Endothelial cell of umbilical vein (primary cell): ENCODE data around the gene ZNF618. TPM values are rescaled to one million over a fixed set of nuclear protein-coding genes. Genes with fewer than 3 reads are reported as not detected.

Experiments used
- Bru-seq: library from RNA; stranded (reverse); fragments of 400-500 nt; gene quantifications from one replicate; lab custom pipeline; 2021; lab: Mats Ljungman, UMichigan
- BruChase-seq, 2 experiments: library from RNA; stranded (reverse); fragments of 400-500 nt; gene quantifications; one replicate each; lab custom pipeline; 2021; lab: Mats Ljungman, UMichigan
- BruUV-seq: library from RNA; stranded (reverse); fragments of 400-500 nt; replicated peaks from 2 replicates; lab custom pipeline; 2021; lab: Mats Ljungman, UMichigan
- CTCF ChIA-PET: fragments of 300-600, 350-600 bp; sonication (Branson Sonifier 250); formaldehyde crosslinking; loops from one replicate; lab custom pipeline; 2021; ENCODE audit warnings: antibody characterized with exemption, inconsistent platforms; lab: Charles Lee
- POLR2A ChIA-PET: fragments of 300-600, 350-600 bp; sonication (Branson Sonifier 250); formaldehyde crosslinking; loops from one replicate; lab custom pipeline; 2021; ENCODE audit warnings: antibody characterized with exemption, inconsistent platforms; lab: Charles Lee
- DNase-seq: peaks from one replicate; pipeline ENCODE4 v3.0.0-alpha.2; 2011; ENCODE audit warnings: low read depth, low spot score
- FAIRE-seq: peaks from 2 replicates; lab custom pipeline; 2011; peaks lifted over from hg19 to GRCh38; lab: Jason Lieb, UNC
- H2AFZ ChIP-seq: 2 replicates; pipeline ENCODE4 v1.6.0; 2012; ENCODE audit warnings: low read depth, low read length, control low read depth, inconsistent platforms
- H3K27ac ChIP-seq: 2 replicates; pipeline ENCODE4 v1.5.1; 2011; ENCODE audit warnings: low read depth, mild to moderate bottlenecking, control low read depth, low read length, moderate library complexity; ENCODE audit not compliant: insufficient read depth
- H3K27me3 ChIP-seq, 2 experiments: 2 replicates each; pipeline versions ENCODE4 v1.6.0 to v1.6.1; 2011; ENCODE audit warnings: low read length in 2 of 2, mixed read lengths in 1 of 2; ENCODE audit not compliant: control insufficient read depth in 2 of 2, insufficient read depth in 2 of 2
- H3K36me3 ChIP-seq, 2 experiments: 2 replicates in 1 of 2; 3 replicates in 1 of 2; pipeline ENCODE4 v1.5.1; 2011; ENCODE audit warnings: low read length in 2 of 2, mild to moderate bottlenecking in 1 of 2, moderate library complexity in 1 of 2; ENCODE audit not compliant: control insufficient read depth in 2 of 2, insufficient read depth in 2 of 2; ENCODE audit errors: extremely low read depth in 1 of 2
- H3K4me1 ChIP-seq: 3 replicates; pipeline ENCODE4 v1.5.1; 2011; ENCODE audit warnings: mild to moderate bottlenecking, low read length; ENCODE audit not compliant: control insufficient read depth, insufficient read depth; ENCODE audit errors: extremely low read depth
- H3K4me2 ChIP-seq: 2 replicates; pipeline ENCODE4 v1.6.1; 2011; ENCODE audit warnings: low read length, control low read depth, mixed read lengths; ENCODE audit not compliant: insufficient read depth
- H3K4me3 ChIP-seq, 3 experiments: fragments of 200-600 bp in 1 of 3; sonication (generic), shearing (Covaris generic) in 1 of 3; replicated peaks in 1 of 3; 2 replicates each; pipeline ENCODE4 v1.5.1; 2011 to 2016; ENCODE audit warnings: control low read depth in 3 of 3, low read length in 3 of 3, mild to moderate bottlenecking in 2 of 3, inconsistent platforms in 1 of 3, low read depth in 1 of 3, moderate library complexity in 1 of 3; ENCODE audit not compliant: insufficient read depth in 1 of 3
- H3K79me2 ChIP-seq: 2 replicates; pipeline ENCODE4 v1.6.0; 2012; ENCODE audit warnings: low read length, inconsistent platforms; ENCODE audit not compliant: control insufficient read depth, insufficient read depth
- H3K9ac ChIP-seq: replicated peaks from 2 replicates; pipeline ENCODE3; 2011; ENCODE audit warnings: low read length, control low read depth; ENCODE audit not compliant: insufficient read depth; ENCODE audit errors: extremely low read depth
- H3K9me1 ChIP-seq: replicated peaks from 3 replicates; pipeline ENCODE4 v1.6.0; 2011; ENCODE audit warnings: mild to moderate bottlenecking, low read length; ENCODE audit not compliant: control insufficient read depth, insufficient read depth; ENCODE audit errors: extremely low read depth
- H3K9me3 ChIP-seq: replicated peaks from 2 replicates; pipeline ENCODE4 v1.5.1; 2012; ENCODE audit warnings: low read length, inconsistent platforms; ENCODE audit not compliant: control insufficient read depth, insufficient read depth
- H4K20me1 ChIP-seq: replicated peaks from 2 replicates; pipeline ENCODE3; 2011; ENCODE audit warnings: mild to moderate bottlenecking, low read length; ENCODE audit not compliant: control insufficient read depth, insufficient read depth; ENCODE audit errors: extremely low read depth
- CTCF ChIP-seq, 2 donors: IDR thresholded peaks; 1 replicate in 1 of 2; 2 replicates in 1 of 2; pipeline ENCODE4 v1.5.1; 2011; ENCODE audit warnings: low read length in 2 of 2, mild to moderate bottlenecking in 2 of 2, moderate library complexity in 2 of 2, control low read depth in 1 of 2, inconsistent platforms in 1 of 2, low read depth in 1 of 2; ENCODE audit not compliant: insufficient read depth in 1 of 2; ENCODE audit errors: extremely low read depth in 1 of 2
- EZH2 ChIP-seq: IDR thresholded peaks from 2 replicates; pipeline ENCODE4 v1.6.1; 2012; ENCODE audit warnings: borderline replicate concordance, low read depth, mild to moderate bottlenecking, moderate library complexity, low read length, inconsistent platforms; ENCODE audit not compliant: severe bottlenecking
- JUN ChIP-seq: IDR thresholded peaks from 2 replicates; pipeline ENCODE4 v1.6.1; 2011; ENCODE audit warnings: borderline replicate concordance, low read depth; ENCODE audit not compliant: insufficient read length, insufficient read depth
- dilution Hi-C: fragments of 300-500 bp; cut with MboI; formaldehyde crosslinking; loops from one replicate; pipeline ENCODE4 v1.15.0; 2019; ENCODE audit warnings: low sequenced_read_pairs; ENCODE audit not compliant: extremely low pct_ligation_motif_present
- intact Hi-C: fragments of 100-400 bp; cut with micrococcal nuclease; formaldehyde crosslinking; loops from one replicate; pipeline ENCODE4 v1.10.0; 2022
- long read RNA-seq: library from polyadenylated mRNA; stranded (forward); transcript quantifications from one replicate; pipeline ENCODE4 v2.0.0, GENCODE V29; 2021
- polyA minus RNA-seq, 3 experiments: library from RNA; depleted of rRNA, polyadenylated mRNA; stranded (reverse); fragments of >200 nt; gene quantifications; 1 replicate in 1 of 3; 2 replicates in 2 of 3; pipeline ENCODE4 v1.2.3, GENCODE V29; 2011
- polyA plus RNA-seq, 4 experiments: library from polyadenylated mRNA; depleted of rRNA in 3 of 4; stranded (reverse) in 3 of 4; unstranded in 1 of 4; fragments of >200 nt; gene quantifications; 2 replicates each; pipeline versions ENCODE4 v1.2.1 to v1.2.3, GENCODE V29; 2011 to 2012; ENCODE audit warnings: missing spikeins in 1 of 4
- total RNA-seq: library from RNA; stranded (reverse); gene quantifications from 2 replicates; pipeline ENCODE4 v1.2.3, GENCODE V29; 2021
- TF ChIP-seq, protein P1 (sequence below): IDR thresholded peaks from 2 replicates; pipeline ENCODE4 v1.6.1; 2011; ENCODE audit not compliant: insufficient read depth, insufficient read length

ZNF618 gene, protein sequence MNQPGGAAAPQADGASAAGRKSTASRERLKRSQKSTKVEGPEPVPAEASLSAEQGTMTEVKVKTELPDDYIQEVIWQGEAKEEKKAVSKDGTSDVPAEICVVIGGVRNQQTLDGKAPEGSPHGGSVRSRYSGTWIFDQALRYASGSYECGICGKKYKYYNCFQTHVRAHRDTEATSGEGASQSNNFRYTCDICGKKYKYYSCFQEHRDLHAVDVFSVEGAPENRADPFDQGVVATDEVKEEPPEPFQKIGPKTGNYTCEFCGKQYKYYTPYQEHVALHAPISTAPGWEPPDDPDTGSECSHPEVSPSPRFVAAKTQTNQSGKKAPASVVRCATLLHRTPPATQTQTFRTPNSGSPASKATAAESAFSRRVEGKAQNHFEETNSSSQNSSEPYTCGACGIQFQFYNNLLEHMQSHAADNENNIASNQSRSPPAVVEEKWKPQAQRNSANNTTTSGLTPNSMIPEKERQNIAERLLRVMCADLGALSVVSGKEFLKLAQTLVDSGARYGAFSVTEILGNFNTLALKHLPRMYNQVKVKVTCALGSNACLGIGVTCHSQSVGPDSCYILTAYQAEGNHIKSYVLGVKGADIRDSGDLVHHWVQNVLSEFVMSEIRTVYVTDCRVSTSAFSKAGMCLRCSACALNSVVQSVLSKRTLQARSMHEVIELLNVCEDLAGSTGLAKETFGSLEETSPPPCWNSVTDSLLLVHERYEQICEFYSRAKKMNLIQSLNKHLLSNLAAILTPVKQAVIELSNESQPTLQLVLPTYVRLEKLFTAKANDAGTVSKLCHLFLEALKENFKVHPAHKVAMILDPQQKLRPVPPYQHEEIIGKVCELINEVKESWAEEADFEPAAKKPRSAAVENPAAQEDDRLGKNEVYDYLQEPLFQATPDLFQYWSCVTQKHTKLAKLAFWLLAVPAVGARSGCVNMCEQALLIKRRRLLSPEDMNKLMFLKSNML
- 60.6 and 80.3 TPM in 2 replicates for total RNA-seq
- polyA plus RNA-seq, result 19.8 and 22.6 TPM in 2 replicates
- 19.6 TPM in 2 replicates for polyA plus RNA-seq (2011; cell fraction: cytosol; rRNA removed)
- 63.9 and 74.5 TPM in 2 replicates for polyA plus RNA-seq (2011; cell fraction: nucleus; rRNA removed)
- 40.4 TPM in 2 replicates for polyA plus RNA-seq (2012)
- 47.0 and 51.6 TPM in 2 replicates for polyA minus RNA-seq
- polyA minus RNA-seq (2011; cell fraction: cytosol; rRNA and poly(A)+ RNA removed), result 0.82 TPM
- 56.2 and 62.2 TPM in 2 replicates for polyA minus RNA-seq (2011; cell fraction: nucleus; rRNA and poly(A)+ RNA removed)
- percentile 95 among the genes with signal in this experiment for Bru-seq, nascent RNA
- BruChase-seq, experiment 1, labeled RNA remaining after a 6-hour chase, result percentile 85 among the genes with signal in this experiment
- percentile 88 among the genes with signal in this experiment for BruChase-seq, experiment 2, labeled RNA remaining after a 2-hour chase
- long read RNA-seq, full-length matches to known transcripts, result 2 of 30 reads
- long read RNA-seq, partial matches to known transcripts, result 6 of 30 reads
- long read RNA-seq, other reads (novel, unspliced or antisense), result 22 of 30 reads

DNA sequence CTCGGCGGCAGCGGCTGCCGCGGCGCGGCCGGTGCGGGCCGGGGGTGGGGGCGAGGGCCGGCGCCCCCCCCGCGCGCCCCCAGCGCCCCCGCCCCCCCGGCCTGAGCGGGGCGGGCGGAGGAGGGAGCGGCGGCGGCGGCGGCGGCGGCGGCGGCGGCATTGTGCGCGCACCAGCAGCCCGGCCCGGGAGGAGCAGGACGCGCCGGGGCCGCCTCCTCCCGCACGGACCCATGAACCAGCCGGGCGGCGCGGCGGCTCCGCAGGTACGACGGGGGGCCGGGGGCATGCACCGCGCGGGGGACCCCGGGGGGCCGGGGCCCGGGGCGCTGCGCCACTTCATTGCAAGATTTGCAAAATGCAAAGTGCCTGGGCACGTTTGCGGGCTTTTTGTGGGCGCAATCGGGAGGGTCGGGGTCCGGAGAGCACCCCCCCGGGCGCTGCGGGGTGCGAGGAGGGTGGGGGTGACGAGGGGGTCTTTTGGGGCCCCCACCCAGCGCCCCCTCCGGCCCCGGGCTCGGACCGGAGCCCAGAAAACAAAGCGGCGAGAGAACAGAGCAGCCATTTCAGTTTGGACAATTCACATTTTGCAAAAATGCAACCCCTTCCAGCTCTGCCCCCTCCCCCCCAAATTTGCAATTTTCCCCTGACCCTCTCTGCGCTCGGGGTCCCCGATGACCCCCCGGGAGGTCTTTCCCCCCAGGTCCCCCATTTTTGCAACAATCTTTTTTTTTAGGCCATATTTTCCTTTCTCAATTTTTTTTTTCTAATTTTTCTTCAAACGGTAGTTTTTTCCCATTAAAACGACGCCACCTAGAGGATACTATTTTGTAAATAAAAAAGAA is at the start of gene ZNF618:
TSS of gene ZNF618 (plus strand) at position 159 of the 842 bp plus-strand sequence. CDS start at position 231, 72 bp downstream.
- TF ChIP-seq, protein P1, sequence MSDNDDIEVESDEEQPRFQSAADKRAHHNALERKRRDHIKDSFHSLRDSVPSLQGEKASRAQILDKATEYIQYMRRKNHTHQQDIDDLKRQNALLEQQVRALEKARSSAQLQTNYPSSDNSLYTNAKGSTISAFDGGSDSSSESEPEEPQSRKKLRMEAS, result no peak
- TF ChIP-seq CTCF (IDR thresholded peaks at IDR 0.05; ENCODE audit: extremely low read depth in 1 of 2, insufficient read depth in 1 of 2, low read depth in 1 of 2, low read length in 2 of 2) (peak in 1 of 2 donors; percentile 28), EZH2 (no peak), JUN (no peak)
- no peaks in the 10 kb centered on the region for H4K20me1 ChIP-seq
- H3K36me3 ChIP-seq, result no peaks in the 10 kb centered on the region
- CTCF ChIA-PET, result interaction anchor here (0.6 to 3.6 kb wide), 35 partner anchors 9 to 439 kb away, joined by 3 to 56 read pairs (median 4); no protein-coding TSS in a partner anchor
- no TSS peak for BruUV-seq
- peaks cover 27% of the 10 kb centered on the region for H3K4me1 ChIP-seq
- intact Hi-C loops (loop anchor here (1.0 to 2.0 kb wide), 6 partner anchors 54 to 194 kb away; no protein-coding TSS in a partner anchor), dilution Hi-C loops (no loop called here)
- H3K27me3 ChIP-seq, result no peaks in the 10 kb centered on the region
- peak within 1 kb of the TSS; percentile 96 for H3K9ac ChIP-seq
- DNase-seq (peak; percentile 47), FAIRE-seq (no peak)
- peak within 1 kb of the TSS; percentile 98 to 100 (median 98) for H3K4me3 ChIP-seq
- H3K4me2 ChIP-seq, result peak within 1 kb of the TSS; percentile 99
- peaks cover 48% of the 10 kb centered on the region for H3K79me2 ChIP-seq
- peak within 1 kb of the TSS; percentile 77 for H3K27ac ChIP-seq
- H3K9me3 ChIP-seq, result no peaks in the 10 kb centered on the region
- peak within 1 kb of the TSS; percentile 47 for H2AFZ ChIP-seq
- no peaks in the 10 kb centered on the region for H3K9me1 ChIP-seq
- POLR2A ChIA-PET, result interaction anchor here (1.5 kb wide), 1 partner anchor 53 kb away, joined by 5 read pairs; no protein-coding TSS in a partner anchor
